BE2C (cell line): ENCODE results near the gene PPEF1.

Experiments
- DNase-seq: peaks from one replicate; pipeline ENCODE4 v3.0.0-alpha.2; 2020
- H3K27me3 ChIP-seq: fragments of 250-450 bp; sonication (Bioruptor Pico); 2 replicates; pipeline ENCODE4 v1.5.1; 2020; ENCODE audit warnings: mild to moderate bottlenecking
- H3K36me3 ChIP-seq: fragments of 250-450 bp; sonication (Bioruptor Pico); 2 replicates; pipeline ENCODE4 v1.5.1; 2020; ENCODE audit warnings: mild to moderate bottlenecking
- H3K4me1 ChIP-seq: fragments of 250-450 bp; sonication (Bioruptor Pico); 2 replicates; pipeline ENCODE4 v1.5.1; 2020
- H3K4me3 ChIP-seq: 2 replicates; pipeline ENCODE4 v1.5.1; 2011; ENCODE audit warnings: low read depth, low read length
- H3K9me3 ChIP-seq: fragments of 250-450 bp; sonication (Bioruptor Pico); 2 replicates; pipeline ENCODE4 v1.5.1; 2020
- TF ChIP-seq, protein P1 (sequence below): IDR thresholded peaks from 2 replicates; pipeline ENCODE4 v1.5.1; 2012; ENCODE audit warnings: mild to moderate bottlenecking, low read depth, low read length

PPEF1 gene

DNA sequence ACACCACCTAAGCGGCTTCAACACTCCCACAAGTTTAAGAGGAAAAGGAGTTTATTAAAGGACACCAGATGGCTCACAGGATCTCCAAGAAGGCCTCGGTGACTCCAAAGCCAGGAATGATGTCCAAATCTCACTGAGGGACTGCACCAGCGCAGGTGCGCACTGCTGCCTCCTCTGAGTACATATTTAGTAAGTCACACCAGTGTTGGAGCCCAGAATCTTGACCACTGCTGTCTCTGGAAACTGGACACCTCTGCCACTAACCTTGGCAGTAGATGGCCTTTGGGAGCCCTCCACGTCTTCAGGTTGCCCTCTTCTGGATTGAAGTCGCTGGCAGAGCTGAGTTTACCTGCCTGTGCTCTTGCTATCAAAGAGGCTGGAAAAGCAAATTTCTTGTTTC is 25.4 kb upstream of the PPEF1 start:
- TF ChIP-seq, protein P1, sequence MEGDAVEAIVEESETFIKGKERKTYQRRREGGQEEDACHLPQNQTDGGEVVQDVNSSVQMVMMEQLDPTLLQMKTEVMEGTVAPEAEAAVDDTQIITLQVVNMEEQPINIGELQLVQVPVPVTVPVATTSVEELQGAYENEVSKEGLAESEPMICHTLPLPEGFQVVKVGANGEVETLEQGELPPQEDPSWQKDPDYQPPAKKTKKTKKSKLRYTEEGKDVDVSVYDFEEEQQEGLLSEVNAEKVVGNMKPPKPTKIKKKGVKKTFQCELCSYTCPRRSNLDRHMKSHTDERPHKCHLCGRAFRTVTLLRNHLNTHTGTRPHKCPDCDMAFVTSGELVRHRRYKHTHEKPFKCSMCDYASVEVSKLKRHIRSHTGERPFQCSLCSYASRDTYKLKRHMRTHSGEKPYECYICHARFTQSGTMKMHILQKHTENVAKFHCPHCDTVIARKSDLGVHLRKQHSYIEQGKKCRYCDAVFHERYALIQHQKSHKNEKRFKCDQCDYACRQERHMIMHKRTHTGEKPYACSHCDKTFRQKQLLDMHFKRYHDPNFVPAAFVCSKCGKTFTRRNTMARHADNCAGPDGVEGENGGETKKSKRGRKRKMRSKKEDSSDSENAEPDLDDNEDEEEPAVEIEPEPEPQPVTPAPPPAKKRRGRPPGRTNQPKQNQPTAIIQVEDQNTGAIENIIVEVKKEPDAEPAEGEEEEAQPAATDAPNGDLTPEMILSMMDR, result no peak
- Histone ChIP-seq H3K36me3 (no peaks in the 10 kb centered on the region), H3K4me1 (no peaks in the 10 kb centered on the region), H3K4me3 (no peak overlapping the region), H3K27me3 (no peaks in the 10 kb centered on the region), H3K9me3 (no peaks in the 10 kb centered on the region)
- DNase-seq, result no peak

DNA sequence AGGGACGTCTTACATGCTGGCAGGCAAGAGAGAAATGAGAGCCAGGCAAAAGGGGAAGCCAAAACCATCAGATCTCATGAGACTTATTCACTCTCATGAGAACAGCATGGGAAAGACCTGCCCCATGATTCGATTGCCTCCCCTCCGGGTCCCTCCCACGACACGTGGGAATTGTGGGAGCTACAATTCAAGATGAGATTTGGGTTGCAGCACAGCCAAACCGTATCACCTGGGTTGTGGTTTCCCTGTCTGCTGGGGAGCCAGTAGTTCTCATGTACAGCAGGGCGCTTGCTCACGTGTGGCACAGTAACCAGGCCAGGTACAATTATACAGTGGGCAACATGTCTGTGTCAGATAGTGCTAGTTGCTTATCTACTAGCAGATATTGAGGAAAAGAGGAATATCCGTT is 24.5 kb upstream of the PPEF1 start:
- Histone ChIP-seq H3K4me1 (no peaks in the 10 kb centered on the region), H3K9me3 (no peaks in the 10 kb centered on the region), H3K4me3 (no peak overlapping the region), H3K27me3 (no peaks in the 10 kb centered on the region), H3K36me3 (no peaks in the 10 kb centered on the region)
- no peak for DNase-seq
- TF ChIP-seq, protein P1, result no peak

DNA sequence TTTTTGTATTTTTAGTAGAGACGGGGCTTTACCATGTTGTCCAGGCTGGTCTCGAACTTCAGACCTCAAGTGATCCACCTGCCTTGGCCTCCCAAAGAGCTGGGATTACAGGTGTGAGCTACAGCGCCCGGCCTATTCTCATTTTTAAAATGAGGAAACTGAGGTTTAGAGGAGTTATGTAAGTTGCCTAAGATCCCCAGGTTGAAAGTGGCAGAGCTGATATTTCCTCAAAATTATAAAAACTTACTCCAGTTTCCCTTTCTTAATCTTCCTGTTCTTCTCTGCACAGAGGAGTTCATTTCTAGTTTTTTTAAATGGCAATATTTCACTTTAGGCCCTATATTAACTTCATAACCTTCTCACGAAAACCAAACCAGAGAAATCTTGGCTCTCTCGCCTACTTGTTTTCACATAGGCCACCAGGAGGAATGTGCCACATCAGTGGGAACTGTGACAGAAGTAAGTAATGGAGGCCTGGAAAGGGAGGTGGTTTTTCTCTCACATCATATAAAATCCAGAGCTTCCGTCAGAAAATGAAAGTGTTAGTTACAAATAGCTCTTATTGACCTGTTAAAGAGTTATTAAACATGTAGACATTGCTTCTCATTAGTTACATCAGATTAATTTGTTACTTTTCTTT is 19.5 kb upstream of the PPEF1 start:
- Histone ChIP-seq H3K36me3 (no peaks in the 10 kb centered on the region), H3K27me3 (no peaks in the 10 kb centered on the region), H3K4me1 (no peaks in the 10 kb centered on the region), H3K4me3 (no peak overlapping the region), H3K9me3 (no peaks in the 10 kb centered on the region)
- TF ChIP-seq, protein P1, result no peak
- no peak for DNase-seq

DNA sequence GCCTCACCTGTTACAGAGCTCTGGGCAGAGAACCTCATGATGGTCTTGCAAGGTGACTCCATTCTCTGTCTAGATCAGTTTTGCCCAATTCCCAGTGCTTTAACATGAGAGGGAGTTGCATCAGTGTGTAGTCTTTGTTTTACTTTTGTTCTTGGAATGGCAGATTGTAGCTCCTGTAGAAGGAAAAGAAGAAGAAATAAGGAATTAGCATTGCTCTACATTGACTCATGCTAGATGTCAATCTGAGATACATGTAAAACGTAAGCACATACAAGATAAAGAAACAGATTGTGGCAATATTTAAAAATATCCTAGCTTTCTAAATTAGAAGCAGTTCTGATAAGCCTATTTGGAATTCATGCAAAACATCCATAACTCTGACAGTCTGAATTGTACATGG is 16.0 kb upstream of the PPEF1 start:
- Histone ChIP-seq H3K36me3 (no peaks in the 10 kb centered on the region), H3K4me1 (no peaks in the 10 kb centered on the region), H3K9me3 (no peaks in the 10 kb centered on the region), H3K27me3 (no peaks in the 10 kb centered on the region), H3K4me3 (no peak overlapping the region)
- DNase-seq, result no peak
- TF ChIP-seq, protein P1, result no peak

DNA sequence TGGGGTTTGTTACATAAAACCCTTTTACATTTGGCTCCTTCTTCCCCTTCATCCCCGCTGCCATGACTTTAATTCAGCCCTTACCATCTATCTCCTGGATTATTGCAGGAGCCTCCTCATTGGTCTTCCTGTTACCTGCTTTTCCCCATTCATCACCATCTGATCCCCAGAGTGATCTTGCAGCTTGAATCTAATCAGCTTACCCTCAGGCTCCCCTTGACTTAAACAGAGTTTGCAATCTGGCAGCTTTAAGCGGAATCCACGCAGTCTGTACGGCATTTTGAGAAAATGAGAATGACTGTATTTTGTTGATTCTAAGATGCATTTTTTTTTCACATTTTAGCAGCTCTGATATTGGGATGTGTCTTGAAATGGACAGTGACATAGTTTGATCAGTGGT is 14.9 kb upstream of the PPEF1 start:
- no peaks in the 10 kb centered on the region for H3K4me1 ChIP-seq
- no peak for DNase-seq
- TF ChIP-seq, protein P1, result no peak
- no peaks in the 10 kb centered on the region for H3K36me3 ChIP-seq
- no peak overlapping the region for H3K4me3 ChIP-seq
- H3K9me3 ChIP-seq, result no peaks in the 10 kb centered on the region
- no peaks in the 10 kb centered on the region for H3K27me3 ChIP-seq

DNA sequence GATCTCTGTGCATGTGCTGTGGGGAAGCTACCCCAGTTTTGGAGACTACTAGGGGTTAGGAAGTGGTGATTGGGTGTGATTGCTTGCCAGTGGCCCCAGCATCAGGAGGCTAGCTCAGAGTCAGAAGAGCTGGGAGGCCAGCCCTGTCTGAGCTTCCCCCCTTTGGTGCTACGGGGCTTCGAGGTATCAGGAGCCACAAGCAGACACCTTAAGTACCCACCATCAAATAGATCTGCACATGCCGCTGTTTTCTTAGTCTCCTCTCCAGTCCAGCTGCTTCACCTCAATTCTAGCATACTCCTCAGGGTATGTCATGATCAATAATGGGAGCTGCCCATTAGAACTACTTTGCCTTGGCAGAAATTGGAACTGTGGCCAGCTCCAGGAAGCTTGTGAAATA is 10.8 kb upstream of the PPEF1 start:
- DNase-seq, result no peak
- TF ChIP-seq, protein P1, result no peak
- Histone ChIP-seq H3K4me3 (no peak overlapping the region), H3K4me1 (no peaks in the 10 kb centered on the region), H3K36me3 (no peaks in the 10 kb centered on the region), H3K27me3 (no peaks in the 10 kb centered on the region), H3K9me3 (no peaks in the 10 kb centered on the region)
